ENCODE measurements around the gene COQ10B. TPM values are rescaled to one million over a fixed set of nuclear protein-coding genes. Genes with fewer than 3 reads are reported as not detected.

COQ10B gene
- total RNA-seq, 1 donor from 2014 or later = 25.6 TPM

Other genes starting within 250 kb of the COQ10B start
- gene ANKRD44, start 142.8 kb upstream of the COQ10B start, total RNA-seq = 6.9 TPM
- gene SF3B1, start 18.5 kb upstream of the COQ10B start, total RNA-seq = 132 TPM
- 152 TPM for gene HSPD1, start 46.3 kb downstream of the COQ10B start, total RNA-seq
- gene HSPE1, start 46.8 kb downstream of the COQ10B start, total RNA-seq = 118 TPM
- gene MOB4, start 62.5 kb downstream of the COQ10B start, total RNA-seq = 33.0 TPM
- gene RFTN2, start 222.0 kb downstream of the COQ10B start, total RNA-seq = 7.5 TPM

All from left ventricle myocardium superior (tissue), 1 donor.